ENCODE data around the gene FILIP1.

The FILIP1 gene

GRCh38 chr6:75284632-75285282 lies 208.8 kb downstream of the FILIP1 start, which contains the start of gene TMEM30A:
Gene TMEM30A (minus strand): TSS chr6:75284792. CDS start chr6:75284638, 154 bp downstream.
- TF ChIP-seq CTCF (IDR thresholded peaks at IDR 0.05): no peak

GRCh38 chr6:75283907-75284631 lies 209.5 kb downstream of the FILIP1 start:
- TF ChIP-seq CTCF (IDR thresholded peaks at IDR 0.05): no peak

- TF ChIP-seq CTCF (IDR thresholded peaks at IDR 0.05): no peak
These were observed 210.9 kb downstream of the FILIP1 start for GRCh38 chr6:75282706-75283105.

- no peak for TF ChIP-seq CTCF (IDR thresholded peaks at IDR 0.05)
These were observed 211.9 kb downstream of the FILIP1 start for GRCh38 chr6:75281653-75282052.

- TF ChIP-seq CTCF (IDR thresholded peaks at IDR 0.05): no peak
These were observed 213.3 kb downstream of the FILIP1 start for GRCh38 chr6:75280131-75280855.

- TF ChIP-seq CTCF (IDR thresholded peaks at IDR 0.05): no peak
These were observed 214.2 kb downstream of the FILIP1 start for GRCh38 chr6:75279418-75279817.

- TF ChIP-seq CTCF (IDR thresholded peaks at IDR 0.05): no peak
These were observed 215.0 kb downstream of the FILIP1 start for GRCh38 chr6:75278474-75279077.
